Naive B cell (primary cell): ENCODE results near the gene GKN2. TPM values are rescaled to one million over a fixed set of nuclear protein-coding genes. Genes with fewer than 3 reads are reported as not detected.

Experiments used
- ATAC-seq, 2 donors: fragments of 150-1000 bp; cut with Tn5 transposase; 2 replicates each; pipeline ENCODE4 v1.10.0; 2021; ENCODE audit warnings: low read depth in 2 of 2, mild to moderate bottlenecking in 2 of 2, moderate library complexity in 2 of 2
- DNase-seq: peaks from one replicate; pipeline ENCODE4 v3.0.0; 2022
- H3K27ac Mint-ChIP-seq, 6 donors: one replicate each; pipeline ENCODE4 v1.8.0; 2020 to 2022; ENCODE audit warnings: mild to moderate bottlenecking in 6 of 6, mixed read lengths in 6 of 6, moderate library complexity in 5 of 6, inconsistent platforms in 2 of 6
- H3K27me3 Mint-ChIP-seq, 3 donors: one replicate each; pipeline ENCODE4 v1.8.0; 2021 to 2022; ENCODE audit warnings: mixed read lengths in 3 of 3, mild to moderate bottlenecking in 1 of 3
- H3K36me3 Mint-ChIP-seq, 2 donors: one replicate each; pipeline ENCODE4 v1.8.0; 2020 to 2022; ENCODE audit warnings: mixed read lengths in 2 of 2, inconsistent platforms in 1 of 2, mild to moderate bottlenecking in 1 of 2
- H3K4me1 Mint-ChIP-seq, 3 donors: one replicate each; pipeline ENCODE4 v1.8.0; 2020 to 2022; ENCODE audit warnings: mixed read lengths in 3 of 3, inconsistent platforms in 1 of 3, mild to moderate bottlenecking in 1 of 3, moderate library complexity in 1 of 3
- H3K4me3 Mint-ChIP-seq, 8 donors: one replicate each; pipeline ENCODE4 v1.8.0; 2020 to 2022; ENCODE audit warnings: mild to moderate bottlenecking in 8 of 8, mixed read lengths in 8 of 8, moderate library complexity in 8 of 8, inconsistent platforms in 2 of 8
- H3K9me3 Mint-ChIP-seq, 7 donors: one replicate each; pipeline ENCODE4 v1.8.0; 2020 to 2022; ENCODE audit warnings: mixed read lengths in 7 of 7, mild to moderate bottlenecking in 5 of 7, inconsistent platforms in 2 of 7, moderate library complexity in 1 of 7
- polyA plus RNA-seq, 6 donors: library from polyadenylated mRNA; unstranded; fragments of 300-500 nt; fragmentation: Illumina TruSeq; gene quantifications; one replicate each; pipeline ENCODE4 v1.2.3, GENCODE V29; 2021; ENCODE audit warnings: low read depth in 6 of 6

Gene GKN2
- polyA plus RNA-seq, 6 donors from 2014 or later, result not detected

- Mint-ChIP-seq H3K27ac (peak overlapping the region in 1 of 6 donors; percentile 79), H3K36me3 (peaks cover 0 to 8% of the 10 kb centered on the region in 2 donors)
Measured at GRCh38 chr2:68931149-68931711, 21.5 kb downstream of the GKN2 start.

GRCh38 chr2:68926796-68927195 is 25.9 kb downstream of the GKN2 start:
- Mint-ChIP-seq H3K9me3 (peaks cover 3 to 15% (median 11%) of the 10 kb centered on the region in 7 donors), H3K36me3 (peaks cover 0 to 8% of the 10 kb centered on the region in 2 donors), H3K27ac (no peak overlapping the region), H3K4me3 (no peak overlapping the region), H3K27me3 (no peaks in the 10 kb centered on the region), H3K4me1 (peaks cover 0 to 6% (median 6%) of the 10 kb centered on the region in 3 donors)
- no peak for DNase-seq
- no peak for ATAC-seq

More at GRCh38 chr2:68931149-68931711, 21.5 kb downstream of the GKN2 start:
- ATAC-seq (peak in 1 of 2 donors; percentile 30), DNase-seq (no peak)
- peaks cover 0 to 6% (median 0%) of the 10 kb centered on the region in 3 donors for H3K4me1 Mint-ChIP-seq
- peak overlapping the region in 1 of 8 donors; percentile 6 for H3K4me3 Mint-ChIP-seq
- H3K9me3 Mint-ChIP-seq, result peaks cover 3 to 22% (median 14%) of the 10 kb centered on the region in 7 donors
- H3K27me3 Mint-ChIP-seq, result peaks cover 0 to 11% (median 9%) of the 10 kb centered on the region in 3 donors

- Mint-ChIP-seq H3K27ac (no peak overlapping the region), H3K9me3 (peaks cover 0 to 5% (median 0%) of the 10 kb centered on the region in 7 donors), H3K36me3 (no peaks in the 10 kb centered on the region), H3K4me1 (peaks cover 0 to 6% (median 0%) of the 10 kb centered on the region in 3 donors), H3K27me3 (no peaks in the 10 kb centered on the region), H3K4me3 (no peak overlapping the region)
- peak; percentile 52 for DNase-seq
- ATAC-seq, result peak; percentile 55 to 73
Measured at GRCh38 chr2:68925295-68925896, 27.3 kb downstream of the GKN2 start.

GRCh38 chr2:68921646-68922045 is 31.0 kb downstream of the GKN2 start:
- H3K4me1 Mint-ChIP-seq, result peaks cover 0 to 6% (median 0%) of the 10 kb centered on the region in 3 donors
- no peak overlapping the region for H3K4me3 Mint-ChIP-seq
- no peak overlapping the region for H3K27ac Mint-ChIP-seq
- no peaks in the 10 kb centered on the region for H3K27me3 Mint-ChIP-seq
- DNase-seq, result no peak
- no peaks in the 10 kb centered on the region for H3K9me3 Mint-ChIP-seq
- H3K36me3 Mint-ChIP-seq, result no peaks in the 10 kb centered on the region
- ATAC-seq, result no peak

GRCh38 chr2:68920481-68921170 is 32.1 kb downstream of the GKN2 start:
- no peak for DNase-seq
- Mint-ChIP-seq H3K4me1 (peaks cover 0 to 6% (median 0%) of the 10 kb centered on the region in 3 donors), H3K4me3 (no peak overlapping the region), H3K27ac (no peak overlapping the region), H3K9me3 (no peaks in the 10 kb centered on the region), H3K36me3 (no peaks in the 10 kb centered on the region), H3K27me3 (no peaks in the 10 kb centered on the region)
- no peak for ATAC-seq

DNA sequence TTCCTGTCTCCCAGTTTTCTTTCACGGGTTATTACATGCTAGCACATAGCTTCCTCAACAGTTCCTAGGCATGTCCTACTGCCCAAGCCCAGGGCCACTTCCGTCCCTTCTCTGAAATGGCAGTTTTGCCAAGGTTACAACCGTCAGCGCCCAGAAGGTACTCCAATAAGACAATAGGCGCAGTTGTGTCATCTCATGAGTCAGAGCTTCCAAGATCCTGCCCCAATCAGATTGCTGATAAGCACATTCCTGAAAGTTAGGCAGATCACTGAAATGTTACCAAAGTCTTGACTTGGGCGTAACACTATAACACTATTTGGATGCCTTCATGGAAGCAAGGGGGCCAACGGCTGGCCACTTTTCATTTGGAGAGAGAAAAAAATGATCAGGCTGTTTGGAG is 34.2 kb downstream of the GKN2 start:
- no peak overlapping the region for H3K27ac Mint-ChIP-seq
- ATAC-seq, result no peak
- no peaks in the 10 kb centered on the region for H3K27me3 Mint-ChIP-seq
- H3K36me3 Mint-ChIP-seq, result no peaks in the 10 kb centered on the region
- no peaks in the 10 kb centered on the region for H3K9me3 Mint-ChIP-seq
- no peak for DNase-seq
- H3K4me1 Mint-ChIP-seq, result no peaks in the 10 kb centered on the region
- H3K4me3 Mint-ChIP-seq, result no peak overlapping the region

GRCh38 chr2:68917034-68917718 is 35.5 kb downstream of the GKN2 start:
- Mint-ChIP-seq H3K9me3 (no peaks in the 10 kb centered on the region), H3K27me3 (no peaks in the 10 kb centered on the region), H3K27ac (no peak overlapping the region), H3K36me3 (no peaks in the 10 kb centered on the region), H3K4me1 (no peaks in the 10 kb centered on the region), H3K4me3 (no peak overlapping the region)
- DNase-seq (no peak), ATAC-seq (no peak)

DNA sequence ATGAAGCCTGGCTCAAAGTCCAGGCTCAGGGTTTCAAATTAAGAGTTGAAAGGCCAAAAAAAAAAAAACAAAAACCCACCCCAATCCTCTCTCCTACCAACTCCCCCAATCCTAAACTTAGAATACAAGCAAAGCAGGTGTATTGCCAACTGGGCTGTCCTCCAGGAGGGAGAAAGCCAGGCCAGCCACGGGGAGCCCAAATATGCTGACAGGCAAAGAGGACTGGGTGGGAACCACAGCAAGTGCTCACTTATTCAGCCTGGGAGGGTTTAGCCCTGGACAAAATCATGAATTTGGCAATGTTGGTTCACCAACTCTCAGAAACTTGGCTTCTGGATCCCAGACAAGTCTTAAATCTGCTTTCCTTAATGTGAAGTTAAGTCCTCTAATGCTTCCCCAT is 36.5 kb downstream of the GKN2 start:
- Mint-ChIP-seq H3K36me3 (no peaks in the 10 kb centered on the region), H3K4me3 (no peak overlapping the region), H3K27ac (no peak overlapping the region), H3K27me3 (no peaks in the 10 kb centered on the region), H3K4me1 (no peaks in the 10 kb centered on the region), H3K9me3 (no peaks in the 10 kb centered on the region)
- DNase-seq, result no peak
- no peak for ATAC-seq

GRCh38 chr2:68915393-68915792 is 37.3 kb downstream of the GKN2 start:
- DNase-seq, result no peak
- no peak overlapping the region for H3K27ac Mint-ChIP-seq
- H3K27me3 Mint-ChIP-seq, result no peaks in the 10 kb centered on the region
- no peaks in the 10 kb centered on the region for H3K4me1 Mint-ChIP-seq
- no peaks in the 10 kb centered on the region for H3K36me3 Mint-ChIP-seq
- no peak overlapping the region for H3K4me3 Mint-ChIP-seq
- H3K9me3 Mint-ChIP-seq, result no peaks in the 10 kb centered on the region
- no peak for ATAC-seq

DNA sequence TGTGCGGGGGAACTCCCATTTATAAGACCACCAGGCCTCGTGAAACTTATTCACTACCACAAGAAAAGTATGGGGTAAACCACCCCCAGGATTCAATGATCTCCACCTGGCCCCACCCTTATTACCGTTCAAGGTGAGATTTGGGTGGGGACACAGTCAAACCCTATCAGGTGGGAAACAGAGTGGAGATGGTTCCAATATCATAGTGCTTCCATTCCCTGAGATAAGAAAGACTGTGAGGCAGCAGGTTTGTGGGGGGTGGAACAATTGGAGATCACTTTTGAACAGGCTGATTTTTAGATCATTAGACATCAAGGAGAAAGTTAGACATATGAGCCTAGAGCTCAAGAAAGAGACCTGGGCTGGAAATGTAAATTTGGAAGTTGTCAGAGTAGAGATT is 39.3 kb downstream of the GKN2 start:
- DNase-seq (no peak), ATAC-seq (no peak)
- Mint-ChIP-seq H3K27me3 (no peaks in the 10 kb centered on the region), H3K9me3 (no peaks in the 10 kb centered on the region), H3K27ac (no peak overlapping the region), H3K4me1 (peaks cover 10 to 15% (median 12%) of the 10 kb centered on the region in 3 donors), H3K4me3 (no peak overlapping the region), H3K36me3 (no peaks in the 10 kb centered on the region)

GRCh38 chr2:68912732-68913131 is 40.0 kb downstream of the GKN2 start:
- H3K9me3 Mint-ChIP-seq, result no peaks in the 10 kb centered on the region
- H3K36me3 Mint-ChIP-seq, result no peaks in the 10 kb centered on the region
- ATAC-seq, result no peak
- H3K27me3 Mint-ChIP-seq, result no peaks in the 10 kb centered on the region
- no peak overlapping the region for H3K4me3 Mint-ChIP-seq
- no peak for DNase-seq
- no peak overlapping the region for H3K27ac Mint-ChIP-seq
- peaks cover 16 to 21% (median 17%) of the 10 kb centered on the region in 3 donors for H3K4me1 Mint-ChIP-seq

GRCh38 chr2:68912111-68912510 is 40.6 kb downstream of the GKN2 start:
- Mint-ChIP-seq H3K4me3 (no peak overlapping the region), H3K27me3 (no peaks in the 10 kb centered on the region), H3K4me1 (peaks cover 21 to 26% (median 21%) of the 10 kb centered on the region in 3 donors), H3K27ac (no peak overlapping the region), H3K9me3 (no peaks in the 10 kb centered on the region), H3K36me3 (no peaks in the 10 kb centered on the region)
- ATAC-seq (no peak), DNase-seq (no peak)

DNA sequence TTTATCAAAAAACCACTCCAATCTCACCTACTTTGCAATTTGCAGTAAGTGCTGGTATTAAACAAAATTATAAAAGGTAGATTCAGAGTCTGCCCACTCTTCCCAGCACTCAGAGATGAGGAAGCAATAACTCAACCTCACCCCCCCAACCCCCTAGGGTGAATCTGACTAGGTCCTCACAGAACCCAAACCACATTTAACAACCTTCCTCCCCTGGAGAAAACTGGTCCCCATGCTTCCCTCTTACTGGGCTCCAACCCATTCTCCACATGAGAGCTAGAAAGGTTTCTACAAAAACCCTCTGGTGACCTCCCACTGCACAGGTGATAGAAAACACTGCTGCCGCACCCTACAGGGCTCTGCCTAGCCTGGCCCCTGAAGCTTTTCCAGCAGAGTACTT is 41.0 kb downstream of the GKN2 start:
- H3K36me3 Mint-ChIP-seq, result no peaks in the 10 kb centered on the region
- no peak for DNase-seq
- H3K4me3 Mint-ChIP-seq, result no peak overlapping the region
- ATAC-seq, result no peak
- peaks cover 21 to 28% (median 22%) of the 10 kb centered on the region in 3 donors for H3K4me1 Mint-ChIP-seq
- no peak overlapping the region for H3K27ac Mint-ChIP-seq
- no peaks in the 10 kb centered on the region for H3K27me3 Mint-ChIP-seq
- no peaks in the 10 kb centered on the region for H3K9me3 Mint-ChIP-seq
